HCT116 (cell line): Measurements from ENCODE around the gene KRAS. TPM values are rescaled to one million over a fixed set of nuclear protein-coding genes. Genes with fewer than 3 reads are reported as not detected.

Source experiments
- ATAC-seq: fragments of 200-7000 bp; cut with Tn5 transposase; 2 replicates; pipeline ENCODE4 v1.9.1; 2020; ENCODE audit warnings: mild to moderate bottlenecking, moderate library complexity
- BruUV-seq: library from RNA; stranded (reverse); fragments of 400-500 nt; replicated peaks from 2 replicates; lab custom pipeline; 2021; lab: Mats Ljungman, UMichigan
- CTCF ChIA-PET: fragments of 300-600 bp; sonication (Branson Sonifier 250); formaldehyde crosslinking; loops from one replicate; lab custom pipeline; 2021; ENCODE audit warnings: antibody characterized with exemption; lab: Charles Lee
- POLR2A ChIA-PET: fragments of 300-600, 350-600 bp; sonication (Branson Sonifier 250); formaldehyde crosslinking; loops from one replicate; lab custom pipeline; 2021; ENCODE audit warnings: antibody characterized with exemption; lab: Charles Lee
- RAD21 ChIA-PET, 2 experiments: fragments of 300-600 bp; sonication (Branson Sonifier 250); formaldehyde crosslinking; loops; one replicate each; lab custom pipeline; 2023; ENCODE audit warnings: low total read pairs in 2 of 2; ENCODE audit not compliant: uncharacterized antibody in 2 of 2, unreplicated experiment in 2 of 2, low non-redundant PET in 1 of 2; lab: Charles Lee
- DNase-seq: peaks from one replicate; pipeline ENCODE4 v3.0.0-alpha.2; 2010; ENCODE audit warnings: low read depth, low spot score
- H2AFZ ChIP-seq: fragments of 200-600 bp; shearing (Covaris generic), sonication (generic); 2 replicates; pipeline ENCODE4 v1.6.1; 2017; ENCODE audit warnings: low read depth, mixed run types, mixed read lengths, antibody characterized with exemption, low read length; ENCODE audit not compliant: poor library complexity, severe bottlenecking
- H3K27ac ChIP-seq: 2 replicates; pipeline ENCODE4 v1.5.1; 2012; ENCODE audit warnings: low read depth, low read length
- H3K27me3 ChIP-seq: fragments of 200-600 bp; sonication (generic); 2 replicates; pipeline ENCODE4 v1.6.1; 2016; ENCODE audit warnings: mixed run types, low read length, mixed read lengths; ENCODE audit not compliant: insufficient read depth
- H3K36me3 ChIP-seq, 2 experiments: fragments of 200-500 bp in 1 of 2; fragments of 200-600 bp in 1 of 2; sonication (Bioruptor generic) in 1 of 2; sonication (generic) in 1 of 2; 2 replicates each; pipeline versions ENCODE4 v1.5.1 to v1.6.1; 2014 to 2016; ENCODE audit warnings: low read length in 2 of 2, inconsistent platforms in 1 of 2, mixed read lengths in 1 of 2, mixed run types in 1 of 2; ENCODE audit not compliant: insufficient read depth in 2 of 2, control insufficient read depth in 1 of 2
- H3K4me1 ChIP-seq, 2 experiments: fragments of 200-600 bp in 1 of 2; sonication (generic) in 1 of 2; 2 replicates each; pipeline versions ENCODE4 v1.5.1 to v1.6.1; 2012 to 2017; ENCODE audit warnings: low read length in 2 of 2, inconsistent platforms in 1 of 2, mild to moderate bottlenecking in 1 of 2, mixed read lengths in 1 of 2, mixed run types in 1 of 2, moderate library complexity in 1 of 2; ENCODE audit not compliant: insufficient read depth in 2 of 2, control insufficient read depth in 1 of 2
- H3K4me2 ChIP-seq: fragments of 200-600 bp; sonication (generic); 2 replicates; pipeline ENCODE4 v1.6.1; 2017; ENCODE audit warnings: mixed run types, low read length, mixed read lengths
- H3K4me3 ChIP-seq, 2 experiments: fragments of 200-600 bp in 1 of 2; sonication (generic) in 1 of 2; replicated peaks in 1 of 2; 2 replicates each; pipeline ENCODE4 v1.5.1; 2011 to 2016; ENCODE audit warnings: low read length in 2 of 2, control low read depth in 1 of 2, low read depth in 1 of 2, mild to moderate bottlenecking in 1 of 2, mixed read lengths in 1 of 2, mixed run types in 1 of 2
- H3K79me2 ChIP-seq: fragments of 200-600 bp; sonication (generic); 2 replicates; pipeline ENCODE4 v1.6.1; 2017; ENCODE audit warnings: mild to moderate bottlenecking, mixed run types, low read length, moderate library complexity, mixed read lengths; ENCODE audit not compliant: insufficient read depth
- H3K9ac ChIP-seq: fragments of 200-600 bp; sonication (generic); 2 replicates; pipeline ENCODE4 v1.6.1; 2016; ENCODE audit warnings: low read length, mixed read lengths
- H3K9me2 ChIP-seq: fragments of 200-600 bp; sonication (generic), shearing (Covaris generic); 2 replicates; pipeline ENCODE4 v1.6.1; 2017; ENCODE audit warnings: mixed run types, mild to moderate bottlenecking, moderate library complexity; ENCODE audit not compliant: insufficient read depth
- H3K9me3 ChIP-seq, 2 experiments: fragments of 200-500 bp in 1 of 2; fragments of 200-600 bp in 1 of 2; sonication (Bioruptor generic) in 1 of 2; sonication (generic) in 1 of 2; 2 replicates each; pipeline ENCODE4 v1.6.1; 2014 to 2017; ENCODE audit warnings: low read length in 2 of 2, mixed read lengths in 2 of 2, inconsistent platforms in 1 of 2, low read depth in 1 of 2, mild to moderate bottlenecking in 1 of 2, mixed run types in 1 of 2, moderate library complexity in 1 of 2; ENCODE audit not compliant: control insufficient read depth in 1 of 2, insufficient read depth in 1 of 2
- H4K20me1 ChIP-seq: fragments of 200-600 bp; sonication (generic), shearing (Covaris generic); 2 replicates; pipeline ENCODE4 v1.6.1; 2017; ENCODE audit warnings: mixed run types, mild to moderate bottlenecking, moderate library complexity; ENCODE audit not compliant: insufficient read depth
- EZH2 ChIP-seq: fragments of 200-600 bp; sonication (generic); IDR thresholded peaks from 2 replicates; pipeline ENCODE4 v1.6.1; 2017; ENCODE audit warnings: antibody characterized with exemption, mixed run types
- ZBTB33 ChIP-seq: IDR thresholded peaks from 2 replicates; pipeline ENCODE4 v1.6.1; 2011; ENCODE audit warnings: mild to moderate bottlenecking, low read length, moderate library complexity; ENCODE audit not compliant: insufficient replicate concordance; ENCODE audit errors: extremely low read depth
- intact Hi-C: fragments of 100-400 bp; cut with micrococcal nuclease; formaldehyde crosslinking; loops from 2 replicates; pipeline ENCODE4 v1.10.0; 2022
- total RNA-seq: library from RNA; stranded (reverse); gene quantifications from one replicate; pipeline ENCODE4 v1.2.1, GENCODE V29; 2021; ENCODE audit not compliant: unreplicated experiment
- TF ChIP-seq, protein P1 (sequence below): IDR thresholded peaks from 2 replicates; pipeline ENCODE4 v1.6.1; 2012; ENCODE audit warnings: low read depth
- TF ChIP-seq, protein P2 (sequence below), 3 experiments: fragments of 200-600 bp in 1 of 3; sonication (generic) in 1 of 3; IDR thresholded peaks in 2 of 3; conservative IDR thresholded peaks in 1 of 3; 2 replicates each; pipeline ENCODE4 v1.5.1; 2012 to 2017; ENCODE audit warnings: low read depth in 2 of 3, low read length in 2 of 3, antibody characterized with exemption in 1 of 3, borderline replicate concordance in 1 of 3, control low read depth in 1 of 3, mild to moderate bottlenecking in 1 of 3, mixed read lengths in 1 of 3, mixed run types in 1 of 3, moderate library complexity in 1 of 3; ENCODE audit not compliant: insufficient read depth in 1 of 3

Gene KRAS
- total RNA-seq, 1 experiment from 2014 or later = 37.5 TPM

DNA sequence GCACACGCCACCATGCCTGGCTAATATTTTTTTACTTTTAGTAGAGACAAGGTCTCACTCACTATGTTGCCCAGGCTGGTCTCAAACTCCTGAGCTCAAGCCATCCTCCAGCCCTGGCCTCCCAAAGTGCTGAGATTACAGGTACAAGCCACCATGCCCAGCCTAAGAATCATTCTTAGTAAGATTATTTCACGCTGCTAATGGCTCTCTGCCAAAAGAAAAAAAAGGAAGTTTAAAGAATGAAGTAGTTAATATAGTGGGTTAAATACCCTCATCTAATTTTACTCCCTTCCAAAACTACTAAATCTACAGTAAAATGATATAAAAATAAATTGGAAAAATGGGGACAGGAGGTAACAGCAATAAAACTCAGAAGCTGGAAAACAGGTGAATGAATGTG lies 53.1 kb downstream of the KRAS start:
- TF ChIP-seq, protein P1, sequence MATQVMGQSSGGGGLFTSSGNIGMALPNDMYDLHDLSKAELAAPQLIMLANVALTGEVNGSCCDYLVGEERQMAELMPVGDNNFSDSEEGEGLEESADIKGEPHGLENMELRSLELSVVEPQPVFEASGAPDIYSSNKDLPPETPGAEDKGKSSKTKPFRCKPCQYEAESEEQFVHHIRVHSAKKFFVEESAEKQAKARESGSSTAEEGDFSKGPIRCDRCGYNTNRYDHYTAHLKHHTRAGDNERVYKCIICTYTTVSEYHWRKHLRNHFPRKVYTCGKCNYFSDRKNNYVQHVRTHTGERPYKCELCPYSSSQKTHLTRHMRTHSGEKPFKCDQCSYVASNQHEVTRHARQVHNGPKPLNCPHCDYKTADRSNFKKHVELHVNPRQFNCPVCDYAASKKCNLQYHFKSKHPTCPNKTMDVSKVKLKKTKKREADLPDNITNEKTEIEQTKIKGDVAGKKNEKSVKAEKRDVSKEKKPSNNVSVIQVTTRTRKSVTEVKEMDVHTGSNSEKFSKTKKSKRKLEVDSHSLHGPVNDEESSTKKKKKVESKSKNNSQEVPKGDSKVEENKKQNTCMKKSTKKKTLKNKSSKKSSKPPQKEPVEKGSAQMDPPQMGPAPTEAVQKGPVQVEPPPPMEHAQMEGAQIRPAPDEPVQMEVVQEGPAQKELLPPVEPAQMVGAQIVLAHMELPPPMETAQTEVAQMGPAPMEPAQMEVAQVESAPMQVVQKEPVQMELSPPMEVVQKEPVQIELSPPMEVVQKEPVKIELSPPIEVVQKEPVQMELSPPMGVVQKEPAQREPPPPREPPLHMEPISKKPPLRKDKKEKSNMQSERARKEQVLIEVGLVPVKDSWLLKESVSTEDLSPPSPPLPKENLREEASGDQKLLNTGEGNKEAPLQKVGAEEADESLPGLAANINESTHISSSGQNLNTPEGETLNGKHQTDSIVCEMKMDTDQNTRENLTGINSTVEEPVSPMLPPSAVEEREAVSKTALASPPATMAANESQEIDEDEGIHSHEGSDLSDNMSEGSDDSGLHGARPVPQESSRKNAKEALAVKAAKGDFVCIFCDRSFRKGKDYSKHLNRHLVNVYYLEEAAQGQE = no peak
- no peak for TF ChIP-seq EZH2
- TF ChIP-seq, protein P2, sequence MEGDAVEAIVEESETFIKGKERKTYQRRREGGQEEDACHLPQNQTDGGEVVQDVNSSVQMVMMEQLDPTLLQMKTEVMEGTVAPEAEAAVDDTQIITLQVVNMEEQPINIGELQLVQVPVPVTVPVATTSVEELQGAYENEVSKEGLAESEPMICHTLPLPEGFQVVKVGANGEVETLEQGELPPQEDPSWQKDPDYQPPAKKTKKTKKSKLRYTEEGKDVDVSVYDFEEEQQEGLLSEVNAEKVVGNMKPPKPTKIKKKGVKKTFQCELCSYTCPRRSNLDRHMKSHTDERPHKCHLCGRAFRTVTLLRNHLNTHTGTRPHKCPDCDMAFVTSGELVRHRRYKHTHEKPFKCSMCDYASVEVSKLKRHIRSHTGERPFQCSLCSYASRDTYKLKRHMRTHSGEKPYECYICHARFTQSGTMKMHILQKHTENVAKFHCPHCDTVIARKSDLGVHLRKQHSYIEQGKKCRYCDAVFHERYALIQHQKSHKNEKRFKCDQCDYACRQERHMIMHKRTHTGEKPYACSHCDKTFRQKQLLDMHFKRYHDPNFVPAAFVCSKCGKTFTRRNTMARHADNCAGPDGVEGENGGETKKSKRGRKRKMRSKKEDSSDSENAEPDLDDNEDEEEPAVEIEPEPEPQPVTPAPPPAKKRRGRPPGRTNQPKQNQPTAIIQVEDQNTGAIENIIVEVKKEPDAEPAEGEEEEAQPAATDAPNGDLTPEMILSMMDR (IDR thresholded peaks at IDR 0.05 in 2 of 3, conservative IDR thresholded peaks at IDR 0.05 in 1 of 3; ENCODE audit: borderline replicate concordance in 1 of 3, insufficient read depth in 1 of 3, low read depth in 2 of 3, low read length in 2 of 3) = no peak
- no peak for TF ChIP-seq ZBTB33
- no peaks in the 10 kb centered on the region for H3K36me3 ChIP-seq
- POLR2A ChIA-PET = no interaction called here
- ATAC-seq = no peak
- no peak overlapping the region for H2AFZ ChIP-seq
- no peaks in the 10 kb centered on the region for H4K20me1 ChIP-seq
- H3K4me2 ChIP-seq = no peak overlapping the region
- no peaks in the 10 kb centered on the region for H3K27me3 ChIP-seq
- H3K27ac ChIP-seq = no peak overlapping the region
- intact Hi-C loops = no loop called here
- H3K9me3 ChIP-seq = no peaks in the 10 kb centered on the region
- no peaks in the 10 kb centered on the region for H3K79me2 ChIP-seq
- H3K4me3 ChIP-seq = no peak overlapping the region
- RAD21 ChIA-PET = no interaction called here
- DNase-seq = no peak
- CTCF ChIA-PET = interaction anchor here (1.1 kb wide), 1 partner anchor 190 kb away, joined by 3 read pairs; no protein-coding TSS in a partner anchor
- H3K9ac ChIP-seq = no peak overlapping the region
- H3K9me2 ChIP-seq = no peaks in the 10 kb centered on the region
- no TSS peak for BruUV-seq
- peaks cover 3 to 14% of the 10 kb centered on the region in 2 experiments; a peak in 2 of 4 replicates for H3K4me1 ChIP-seq
